ENCODE measurements around the gene STOML1. TPM values are rescaled to one million over a fixed set of nuclear protein-coding genes. Genes with fewer than 3 reads are reported as not detected.
A peak's percentile ranks its signal among the peaks of the same experiment; 100 is the strongest.

The STOML1 gene
- total RNA-seq, 1 experiment from 2014 or later = 5.0 TPM

GRCh38 chr15:73983773-73984172, 8.3 kb downstream of the STOML1 start:
- ChIA-PET RAD21 (ENCODE audit: low non-redundant PET in 1 of 2, low total read pairs in 2 of 2, uncharacterized antibody in 2 of 2, unreplicated experiment in 2 of 2) (interaction anchor here in 1 of 2 experiments (0.9 kb wide), 1 partner anchor 11 kb away, joined by 8 read pairs; no protein-coding TSS in a partner anchor), CTCF (interaction anchor here (0.8 to 2.9 kb wide), 7 partner anchors 9 to 337 kb away, joined by 3 to 27 read pairs (median 6); partner anchors contain the start of gene PML), POLR2A (interaction anchor here (1.2 to 2.2 kb wide), 3 partner anchors 11 to 28 kb away, joined by 5 to 7 read pairs (median 6); partner anchors contain the start of gene PML)
- no peaks in the 10 kb centered on the region for H3K79me2 ChIP-seq (ENCODE audit: insufficient read depth, low read length)
- TF ChIP-seq SP1 (IDR thresholded peaks at IDR 0.05; ENCODE audit: low read depth) (no peak), YY1 (IDR thresholded peaks at IDR 0.05; ENCODE audit: extremely low read depth, insufficient replicate concordance, low read depth, low read length) (no peak), RAD21 (IDR thresholded peaks at IDR 0.05; ENCODE audit: low read depth) (no peak), ELF1 (IDR thresholded peaks at IDR 0.05; ENCODE audit: borderline replicate concordance, low read depth) (no peak), ZFX (IDR thresholded peaks at IDR 0.05) (no peak), MAX (IDR thresholded peaks at IDR 0.05) (no peak), FOSL1 (IDR thresholded peaks at IDR 0.05; ENCODE audit: low read depth) (no peak), EGR1 (IDR thresholded peaks at IDR 0.05; ENCODE audit: low read depth) (no peak), TCF7L2 (IDR thresholded peaks at IDR 0.05; ENCODE audit: borderline replicate concordance, extremely low read depth, insufficient read depth, insufficient read length) (no peak), CBX3 (IDR thresholded peaks at IDR 0.05; ENCODE audit: low read depth) (no peak), SRF (IDR thresholded peaks at IDR 0.05; ENCODE audit: low read depth) (no peak), POLR2A (IDR thresholded peaks at IDR 0.05; ENCODE audit: borderline replicate concordance, extremely low read depth, insufficient read depth, insufficient read length) (no peak), EZH2 (IDR thresholded peaks at IDR 0.05) (no peak), CTCF (IDR thresholded peaks at IDR 0.05 in 2 of 3, conservative IDR thresholded peaks at IDR 0.05 in 1 of 3; ENCODE audit: borderline replicate concordance in 1 of 3, insufficient read depth in 1 of 3, low read depth in 2 of 3, low read length in 2 of 3) (no peak)
- TF ChIP-seq, protein P1, sequence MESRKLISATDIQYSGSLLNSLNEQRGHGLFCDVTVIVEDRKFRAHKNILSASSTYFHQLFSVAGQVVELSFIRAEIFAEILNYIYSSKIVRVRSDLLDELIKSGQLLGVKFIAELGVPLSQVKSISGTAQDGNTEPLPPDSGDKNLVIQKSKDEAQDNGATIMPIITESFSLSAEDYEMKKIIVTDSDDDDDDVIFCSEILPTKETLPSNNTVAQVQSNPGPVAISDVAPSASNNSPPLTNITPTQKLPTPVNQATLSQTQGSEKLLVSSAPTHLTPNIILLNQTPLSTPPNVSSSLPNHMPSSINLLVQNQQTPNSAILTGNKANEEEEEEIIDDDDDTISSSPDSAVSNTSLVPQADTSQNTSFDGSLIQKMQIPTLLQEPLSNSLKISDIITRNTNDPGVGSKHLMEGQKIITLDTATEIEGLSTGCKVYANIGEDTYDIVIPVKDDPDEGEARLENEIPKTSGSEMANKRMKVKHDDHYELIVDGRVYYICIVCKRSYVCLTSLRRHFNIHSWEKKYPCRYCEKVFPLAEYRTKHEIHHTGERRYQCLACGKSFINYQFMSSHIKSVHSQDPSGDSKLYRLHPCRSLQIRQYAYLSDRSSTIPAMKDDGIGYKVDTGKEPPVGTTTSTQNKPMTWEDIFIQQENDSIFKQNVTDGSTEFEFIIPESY (IDR thresholded peaks at IDR 0.05; ENCODE audit: extremely low read depth, insufficient replicate concordance, low read length) = no peak
- TF ChIP-seq, protein P2, sequence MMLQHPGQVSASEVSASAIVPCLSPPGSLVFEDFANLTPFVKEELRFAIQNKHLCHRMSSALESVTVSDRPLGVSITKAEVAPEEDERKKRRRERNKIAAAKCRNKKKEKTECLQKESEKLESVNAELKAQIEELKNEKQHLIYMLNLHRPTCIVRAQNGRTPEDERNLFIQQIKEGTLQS (IDR thresholded peaks at IDR 0.05) = no peak
- peak overlapping the region; percentile 77 for H3K4me2 ChIP-seq (ENCODE audit: low read length)
- H3K27me3 ChIP-seq (ENCODE audit: insufficient read depth, low read length) = no peaks in the 10 kb centered on the region
- H3K9me2 ChIP-seq (ENCODE audit: insufficient read depth) = no peaks in the 10 kb centered on the region
- no peak for ATAC-seq
- no peak overlapping the region for H3K4me3 ChIP-seq (replicated peaks in 1 of 2; ENCODE audit: low read depth in 1 of 2, low read length in 2 of 2)
- no peak overlapping the region for H2AFZ ChIP-seq (ENCODE audit: low read depth, low read length, poor library complexity, severe bottlenecking)
- no peak for DNase-seq (ENCODE audit: low read depth, low spot score)
- peak overlapping the region; percentile 40; the same call in 1 of the 2 replicates for H3K9ac ChIP-seq (ENCODE audit: low read length)
- no peaks in the 10 kb centered on the region for H4K20me1 ChIP-seq (ENCODE audit: insufficient read depth)
- peak overlapping the region; percentile 52 for H3K27ac ChIP-seq (ENCODE audit: low read depth, low read length)
- no peaks in the 10 kb centered on the region for H3K9me3 ChIP-seq (ENCODE audit: control insufficient read depth in 1 of 2, insufficient read depth in 1 of 2, low read depth in 1 of 2, low read length in 2 of 2)
- no TSS peak for BruUV-seq (replicated peaks)
- H3K4me1 ChIP-seq (ENCODE audit: control insufficient read depth in 1 of 2, insufficient read depth in 2 of 2, low read length in 2 of 2) = peaks cover 23 to 44% of the 10 kb centered on the region in 2 experiments
- no peaks in the 10 kb centered on the region for H3K36me3 ChIP-seq (ENCODE audit: control insufficient read depth in 1 of 2, insufficient read depth in 2 of 2, low read length in 2 of 2)
- intact Hi-C loops (cut with micrococcal nuclease) = no loop called here

Data from HCT116 (cell line).